Urinary bladder (tissue), 4 donors: ENCODE results near the gene NUDT19. TPM values are rescaled to one million over a fixed set of nuclear protein-coding genes. Genes with fewer than 3 reads are reported as not detected.
A peak's percentile ranks its signal among the peaks of the same experiment; 100 is the strongest.
"Not testable (repeated sequence)": the region's sequence is repeated elsewhere in the genome, so short reads cannot be mapped to it uniquely, and the experiment has no call there.

Source experiments
- DNase-seq: peaks from one replicate; pipeline ENCODE4 v3.0.0-alpha.2; 2015; ENCODE audit errors: extremely low spot score
- H3K27ac ChIP-seq: one replicate; pipeline ENCODE4 v1.5.1; 2013; ENCODE audit warnings: low read depth, mild to moderate bottlenecking, moderate library complexity
- H3K36me3 ChIP-seq: one replicate; pipeline ENCODE4 v1.6.1; 2013; ENCODE audit warnings: mild to moderate bottlenecking, moderate library complexity; ENCODE audit not compliant: insufficient read depth
- H3K4me1 ChIP-seq: one replicate; pipeline ENCODE4 v1.6.1; 2013; ENCODE audit warnings: mild to moderate bottlenecking, moderate library complexity; ENCODE audit not compliant: insufficient read depth
- H3K4me3 ChIP-seq: one replicate; pipeline ENCODE4 v1.5.1; 2013; ENCODE audit warnings: low read depth, low read length
- WGBS: extraction: QIAGEN DNeasy Blood & Tissue Kit; methylation state at CpG from one replicate; pipeline ENCODE4 v1.1.7; 2013; 5-methylcytosine and 5-hydroxymethylcytosine counted together
- polyA plus RNA-seq: library from polyadenylated mRNA; stranded (reverse); fragments of 200-250 nt; gene quantifications from one replicate; pipeline ENCODE4 v1.2.3, GENCODE V29; 2013
- total RNA-seq: library from RNA; depleted of rRNA; stranded (reverse); fragments of >200 nt; gene quantifications from one replicate; pipeline ENCODE4 v1.2.3, GENCODE V29; 2014
- donor health status: healthy with polysubstance abuse.
- donor health status: healthy.

NUDT19 gene
- total and polyA plus RNA-seq, 2 donors: 7.7 to 13.1 TPM

DNA sequence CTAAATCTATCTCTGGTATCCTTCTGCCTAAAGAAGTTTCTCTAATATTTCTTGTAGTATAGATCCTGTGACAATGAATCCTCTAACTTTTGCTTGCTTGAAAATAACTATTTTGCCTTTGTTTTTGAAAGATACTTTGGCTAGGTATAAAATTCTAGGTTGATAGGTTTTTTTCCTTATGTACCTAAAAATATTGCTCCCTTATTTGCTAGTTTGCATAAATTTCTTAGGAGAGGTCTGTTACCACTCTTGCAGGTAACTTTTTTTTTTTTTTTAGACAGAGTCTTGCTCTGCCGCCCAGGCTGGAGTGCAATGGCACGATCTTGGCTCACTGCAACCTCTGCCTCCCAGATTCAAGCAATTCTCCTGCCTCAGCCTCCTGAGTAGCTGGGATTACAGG lies 12.4 kb downstream of the NUDT19 start:
- not testable (repeated sequence) for H3K4me1 ChIP-seq, H3K36me3 ChIP-seq, H3K27ac ChIP-seq, H3K4me3 ChIP-seq, DNase-seq
- 94% methylated on average over 2 of the region's 2 CpGs for WGBS

DNA sequence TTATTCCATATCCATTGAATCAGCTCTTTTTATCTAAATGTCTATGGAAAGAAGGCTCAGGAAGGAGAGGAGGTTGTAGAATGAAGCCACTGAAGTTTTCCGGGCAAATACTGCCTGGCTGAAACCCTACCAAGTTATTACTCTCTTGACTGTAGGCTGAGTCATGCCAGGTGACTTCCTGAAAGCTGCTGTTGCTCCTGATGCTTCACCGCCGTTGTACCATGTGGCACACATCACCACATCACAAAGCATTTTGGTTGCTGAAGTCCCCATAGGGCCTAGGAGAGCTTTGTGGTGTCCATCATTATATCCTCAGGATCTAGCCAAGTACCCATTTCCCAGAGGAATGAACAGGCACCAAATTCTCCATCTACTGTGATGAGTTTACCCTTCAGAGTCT lies 16.8 kb downstream of the NUDT19 start:
- no peak for DNase-seq
- Histone ChIP-seq H3K36me3 (peaks cover 2% of the 10 kb centered on the region), H3K4me3 (no peak overlapping the region), H3K27ac (no peak overlapping the region), H3K4me1 (no peaks in the 10 kb centered on the region)
- WGBS: 78% methylated on average over 3 of the region's 3 CpGs

DNA sequence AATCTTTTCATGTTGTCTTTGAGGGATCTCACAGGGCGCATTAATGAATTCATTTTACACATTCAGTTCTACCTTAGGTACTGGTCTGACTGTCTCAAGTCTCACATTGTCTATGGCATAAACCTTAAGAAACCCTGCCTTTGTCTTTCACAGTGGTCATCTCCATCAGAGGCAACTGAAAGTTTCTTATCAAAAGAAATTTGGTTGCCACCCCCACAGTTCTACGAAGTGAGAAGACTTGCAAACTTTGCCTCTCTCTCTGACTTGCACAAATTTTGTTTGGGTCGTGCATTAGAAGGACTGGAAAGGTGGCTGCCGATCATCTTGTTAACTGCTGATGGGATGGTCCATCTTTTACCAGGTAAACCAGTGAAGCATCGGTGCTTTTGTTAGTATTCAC lies 17.4 kb downstream of the NUDT19 start:
- H3K27ac ChIP-seq: no peak overlapping the region
- 93% methylated on average over 5 of the region's 5 CpGs for WGBS
- H3K36me3 ChIP-seq: peaks cover 2% of the 10 kb centered on the region

DNA sequence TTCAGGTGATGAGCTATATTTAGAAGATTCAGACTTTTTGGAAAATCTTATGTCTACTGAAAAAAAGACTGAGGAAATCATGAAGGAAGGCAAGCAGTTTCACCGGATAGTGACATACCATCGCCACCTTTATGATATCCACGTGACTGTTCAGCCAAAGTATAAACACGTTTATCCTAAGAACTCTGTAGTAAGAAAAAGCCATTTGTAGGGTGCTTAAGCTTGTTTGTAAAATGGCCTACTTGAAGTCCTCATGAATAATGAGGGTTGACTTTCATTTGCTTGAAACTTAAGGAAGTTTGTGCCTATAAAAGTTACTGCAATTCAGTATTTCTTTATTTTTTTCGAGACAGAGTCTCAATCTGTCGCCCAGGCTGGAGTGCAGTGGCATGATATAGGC lies 20.1 kb downstream of the NUDT19 start:
- Histone ChIP-seq H3K36me3 (peaks cover 2% of the 10 kb centered on the region), H3K4me1 (no peaks in the 10 kb centered on the region), H3K27ac (no peak overlapping the region), H3K4me3 (no peak overlapping the region)
- DNase-seq: no peak
- WGBS: 87% methylated on average over 6 of the region's 6 CpGs

More for the DNA sequence above, 17.4 kb downstream of the NUDT19 start:
- Histone ChIP-seq H3K4me3 (no peak overlapping the region), H3K4me1 (no peaks in the 10 kb centered on the region)
- DNase-seq: no peak

DNA sequence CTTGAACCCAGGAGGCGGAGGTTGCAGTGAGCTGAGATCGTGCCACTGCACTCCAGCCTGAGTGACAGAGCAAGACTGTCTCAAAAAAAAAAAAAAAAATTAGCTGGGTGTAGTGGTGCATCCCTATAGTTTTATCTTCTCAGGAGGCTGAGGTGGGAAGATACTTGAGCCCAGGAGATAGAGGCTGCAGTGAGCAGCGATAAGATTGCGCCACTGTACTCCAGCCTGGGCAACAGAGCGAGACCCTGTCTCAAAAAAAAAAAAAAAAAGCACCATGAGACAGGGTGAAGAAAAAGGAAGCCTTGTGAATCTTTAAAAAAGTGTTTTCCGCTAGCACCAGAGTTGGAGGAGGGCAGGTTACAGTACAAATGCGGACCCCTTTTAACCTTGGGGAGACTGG lies 24.6 kb downstream of the NUDT19 start:
- H3K27ac ChIP-seq, H3K36me3 ChIP-seq, H3K4me1 ChIP-seq, H3K4me3 ChIP-seq, DNase-seq: not testable (repeated sequence)
- 98% methylated on average over 7 of the region's 7 CpGs for WGBS

DNA sequence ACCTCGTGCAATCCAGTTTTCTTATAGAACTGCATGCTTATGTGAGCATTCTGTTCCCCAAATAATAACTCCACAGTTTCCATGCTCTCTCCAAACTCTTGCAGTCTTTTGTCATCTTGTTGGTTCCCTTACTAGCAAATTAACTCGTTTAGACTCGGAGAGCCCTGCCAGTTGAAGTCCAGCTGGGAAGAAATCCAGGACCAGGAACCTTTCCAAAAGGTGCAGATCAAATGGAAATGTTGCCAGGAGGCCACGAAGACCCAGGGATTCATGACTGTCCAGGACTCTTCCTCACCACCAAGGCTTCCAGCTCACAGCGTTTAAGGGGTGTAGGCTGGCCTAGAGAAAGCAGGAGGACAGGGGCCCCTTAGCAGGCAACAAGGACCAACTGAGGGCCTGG lies 25.9 kb downstream of the NUDT19 start:
- 48% methylated on average over 5 of the region's 5 CpGs for WGBS
- Histone ChIP-seq H3K36me3 (peaks cover 2% of the 10 kb centered on the region), H3K27ac (no peak overlapping the region), H3K4me3 (no peak overlapping the region), H3K4me1 (no peaks in the 10 kb centered on the region)
- no peak for DNase-seq

DNA sequence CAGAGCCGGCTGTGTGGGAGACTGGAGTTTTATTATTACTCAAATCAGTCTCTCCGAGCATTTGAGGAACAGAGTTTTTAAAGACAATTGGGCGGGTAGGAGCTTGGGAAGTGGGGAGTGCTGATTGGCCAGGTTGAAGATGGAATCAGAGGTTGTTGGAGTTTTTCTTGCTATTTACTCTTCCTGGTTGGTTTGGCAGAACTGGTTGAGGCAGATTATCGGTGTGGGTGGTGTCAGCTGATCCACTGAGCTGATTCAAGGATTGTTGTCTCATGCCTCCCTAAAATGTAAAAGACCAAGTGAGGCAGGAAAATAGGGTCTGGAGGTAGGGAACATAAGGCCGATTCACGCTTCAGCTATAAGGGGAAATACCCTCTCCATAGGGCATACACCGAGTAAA lies 26.7 kb downstream of the NUDT19 start:
- Histone ChIP-seq H3K4me1 (no peaks in the 10 kb centered on the region), H3K4me3 (no peak overlapping the region), H3K27ac (no peak overlapping the region), H3K36me3 (no peaks in the 10 kb centered on the region)
- 84% methylated on average over 7 of the region's 7 CpGs for WGBS
- DNase-seq: peak; percentile 42

DNA sequence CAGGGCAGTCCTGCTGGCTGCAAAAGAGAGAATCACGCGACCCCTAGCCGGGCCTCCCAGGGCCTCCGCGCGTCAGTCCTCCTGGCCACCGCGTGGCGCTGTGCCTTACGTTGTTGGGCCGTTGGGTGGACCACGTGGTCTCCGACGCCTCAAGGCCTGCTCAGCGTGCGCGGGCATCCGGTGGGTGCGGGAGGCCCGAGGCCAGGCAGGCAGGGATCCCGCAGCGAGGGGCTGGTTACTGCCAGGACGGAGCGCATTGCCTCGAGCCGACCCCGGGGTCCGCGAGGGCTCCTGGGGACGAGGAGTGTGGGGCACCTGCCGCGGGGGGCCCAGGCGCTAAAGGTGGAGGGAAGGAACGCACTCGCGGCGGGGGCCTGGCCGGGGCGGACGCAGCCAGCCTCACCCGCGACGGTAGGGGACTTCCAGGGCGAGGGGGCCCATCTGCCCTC lies 28.0 kb downstream of the NUDT19 start, which contains the start of gene TDRD12:
TDRD12 (plus strand) TSS at position 157 of the 449 bp plus-strand sequence. CDS start 306 bp downstream, outside the sequence.
- 90% methylated on average over 44 of the region's 44 CpGs for WGBS
- H3K36me3 ChIP-seq: no peaks in the 10 kb centered on the region
- no peak within 1 kb of the TSS for H3K4me3 ChIP-seq
- no peak for DNase-seq
- H3K27ac ChIP-seq: no peak within 1 kb of the TSS
- no peaks in the 10 kb centered on the region for H3K4me1 ChIP-seq

DNA sequence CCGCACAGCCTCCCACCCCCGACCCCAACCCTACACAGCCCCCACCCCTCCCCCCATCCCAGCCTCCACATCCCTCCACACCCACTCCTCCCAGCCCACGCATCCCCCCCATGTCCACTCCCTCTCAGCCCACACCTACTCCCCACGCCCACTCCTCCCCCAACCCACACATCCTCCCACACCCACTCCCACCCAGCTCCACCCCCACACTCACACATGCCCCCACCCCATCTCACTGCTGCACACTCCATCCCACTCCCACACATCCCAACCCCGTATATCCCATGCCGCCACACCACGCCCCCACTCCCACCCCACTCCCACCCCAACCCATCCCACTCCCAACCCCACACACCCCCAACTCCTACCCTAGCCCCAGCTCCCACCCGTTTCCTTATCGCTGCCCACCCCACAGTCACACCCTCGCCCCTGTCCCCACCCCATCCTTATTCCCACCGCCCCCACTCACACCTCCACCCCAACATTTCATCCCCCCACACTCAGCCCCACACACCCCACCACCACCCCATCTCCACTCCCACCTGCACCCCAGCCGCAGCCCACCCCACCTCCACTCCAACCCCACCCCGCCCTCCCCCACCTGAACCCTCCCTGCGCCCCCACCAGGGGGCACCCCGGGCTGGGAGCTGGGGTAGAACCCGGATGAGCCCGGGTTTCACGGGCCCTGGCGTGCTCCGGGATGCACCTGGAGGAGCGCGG lies 28.8 kb downstream of the NUDT19 start:
- Histone ChIP-seq H3K27ac (no peak overlapping the region), H3K36me3 (no peaks in the 10 kb centered on the region), H3K4me1 (no peaks in the 10 kb centered on the region), H3K4me3 (no peak overlapping the region)
- 96% methylated on average over 22 of the region's 22 CpGs for WGBS
- no peak for DNase-seq

DNA sequence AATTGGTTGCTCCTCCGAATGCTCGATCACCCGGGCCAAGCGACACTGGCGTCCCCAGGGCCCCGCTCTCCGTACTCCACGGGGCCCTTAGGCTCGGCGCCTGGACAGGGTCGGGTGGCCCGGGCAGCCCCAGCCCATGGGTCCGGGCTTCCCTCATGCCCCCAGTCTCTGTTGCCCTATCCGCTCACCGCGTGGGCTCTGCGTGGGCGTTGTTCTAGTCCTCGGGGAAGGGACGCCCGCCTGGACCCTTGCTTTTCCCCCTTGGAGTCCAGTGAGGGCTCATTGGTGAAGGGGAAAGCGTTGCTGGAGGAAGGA lies 29.3 kb downstream of the NUDT19 start:
- Histone ChIP-seq H3K27ac (no peak overlapping the region), H3K4me1 (no peaks in the 10 kb centered on the region), H3K4me3 (no peak overlapping the region), H3K36me3 (no peaks in the 10 kb centered on the region)
- WGBS: 95% methylated on average over 22 of the region's 22 CpGs
- DNase-seq: no peak

DNA sequence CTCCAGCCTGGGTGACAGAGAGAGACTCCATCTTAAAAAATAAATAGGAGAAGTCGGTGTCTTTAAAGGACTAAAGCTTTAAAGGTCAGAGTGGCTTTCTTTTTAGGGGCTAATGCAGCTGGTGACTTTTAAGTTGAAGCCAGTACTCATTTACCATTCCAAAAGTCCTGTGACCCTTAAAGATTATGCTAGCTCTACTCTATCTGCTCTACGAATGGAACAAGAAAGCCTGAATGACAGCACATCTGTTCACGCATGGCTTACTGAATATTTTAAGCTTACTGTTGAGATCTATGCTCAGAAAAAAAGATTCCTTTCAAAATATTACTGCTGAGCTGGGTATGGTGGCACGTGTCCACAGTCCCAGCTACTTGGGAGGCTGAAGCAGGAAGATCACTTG lies 44.3 kb downstream of the NUDT19 start:
- Histone ChIP-seq H3K4me3 (no peak overlapping the region), H3K36me3 (no peaks in the 10 kb centered on the region), H3K4me1 (no peaks in the 10 kb centered on the region), H3K27ac (no peak overlapping the region)
- WGBS: 68% methylated on average over 4 of the region's 4 CpGs
- no peak for DNase-seq

DNA sequence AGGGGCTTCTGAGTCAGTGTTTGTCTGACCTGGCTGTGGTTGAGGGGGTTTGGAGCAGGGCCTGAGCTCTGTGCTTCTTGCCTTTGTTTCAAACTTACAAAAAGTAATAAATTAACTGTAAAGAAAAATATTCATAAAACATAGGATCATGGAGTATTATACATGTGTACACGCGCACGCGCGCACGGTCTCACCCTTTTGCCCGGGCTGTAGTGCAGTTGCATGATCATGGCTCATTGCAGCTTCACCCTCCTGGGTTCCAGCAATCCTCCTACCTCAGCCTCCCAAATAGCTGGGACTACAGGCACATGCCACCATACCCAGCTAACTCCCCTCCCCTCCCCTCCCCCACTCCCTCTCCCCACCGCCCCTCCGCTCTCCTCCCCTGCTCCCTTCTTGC lies 51.4 kb downstream of the NUDT19 start:
- H3K4me1 ChIP-seq: no peaks in the 10 kb centered on the region
- WGBS: 96% methylated on average over 9 of the region's 9 CpGs
- no peak for DNase-seq
- no peaks in the 10 kb centered on the region for H3K36me3 ChIP-seq
- no peak overlapping the region for H3K27ac ChIP-seq
- no peak overlapping the region for H3K4me3 ChIP-seq

DNA sequence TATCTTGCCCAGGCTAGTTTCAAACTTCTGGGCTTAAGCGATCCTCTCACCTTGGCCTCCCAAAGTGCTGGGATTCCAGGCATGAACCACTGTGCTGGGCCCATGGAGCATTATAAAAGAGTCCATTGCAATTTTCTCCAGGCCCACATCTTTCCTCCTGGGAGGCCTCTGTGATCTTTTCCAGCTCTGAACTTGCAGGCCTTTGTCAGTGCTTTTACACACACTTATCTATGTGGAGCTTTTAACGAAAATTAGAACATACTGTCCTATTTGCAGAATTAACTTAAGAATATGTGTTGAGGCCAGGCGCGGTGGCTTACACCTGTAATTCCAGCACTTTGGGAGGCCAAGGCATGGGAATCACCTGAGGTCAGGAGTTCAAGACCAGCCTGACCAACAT lies 51.8 kb downstream of the NUDT19 start:
- WGBS: 96% methylated on average over 4 of the region's 4 CpGs

DNA sequence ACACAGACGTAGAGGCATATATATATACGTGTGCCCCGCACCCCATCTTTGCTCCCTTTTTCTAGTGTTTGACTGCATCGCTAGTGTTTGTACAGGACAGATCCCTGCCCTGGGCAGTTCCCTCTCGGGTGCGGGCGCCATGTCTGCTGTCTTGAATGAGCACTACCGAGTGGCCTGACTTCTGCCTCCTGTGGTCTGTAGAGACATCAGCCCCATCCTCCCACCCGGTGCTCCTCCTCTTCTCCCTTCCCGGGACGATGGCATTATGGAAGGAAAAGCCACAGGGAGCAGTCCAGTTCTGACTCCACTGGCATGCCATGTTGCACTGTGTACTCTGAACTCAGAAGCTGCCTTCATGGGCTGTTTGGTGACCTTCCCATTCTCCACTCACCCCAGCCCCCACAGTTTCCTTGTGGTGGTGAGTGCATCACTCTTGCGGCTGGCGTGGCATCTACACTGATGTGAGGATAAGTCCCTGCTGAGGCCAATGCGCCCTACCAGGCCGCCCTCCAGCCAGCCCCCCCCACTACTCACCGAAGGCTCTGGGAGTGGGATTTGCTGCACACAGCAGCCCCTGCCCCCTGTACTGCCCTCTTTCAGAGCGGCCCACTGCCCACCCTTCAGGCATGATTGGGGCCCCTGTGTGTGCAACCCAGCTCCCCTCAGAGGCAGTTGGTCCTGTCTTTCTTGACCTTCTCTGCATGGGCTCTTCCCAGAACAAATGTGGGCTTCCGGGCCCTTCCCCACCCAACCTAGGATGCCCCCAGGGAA lies 53.1 kb downstream of the NUDT19 start:
- no peaks in the 10 kb centered on the region for H3K4me1 ChIP-seq
- no peak overlapping the region for H3K27ac ChIP-seq
- 88% methylated on average over 18 of the region's 18 CpGs for WGBS

More for the DNA sequence above, 51.8 kb downstream of the NUDT19 start:
- no peak for DNase-seq
- Histone ChIP-seq H3K27ac (no peak overlapping the region), H3K4me3 (no peak overlapping the region), H3K4me1 (no peaks in the 10 kb centered on the region), H3K36me3 (no peaks in the 10 kb centered on the region)

More for the DNA sequence above, 53.1 kb downstream of the NUDT19 start:
- Histone ChIP-seq H3K36me3 (no peaks in the 10 kb centered on the region), H3K4me3 (no peak overlapping the region)
- no peak for DNase-seq
